GM21576 (cell line): ENCODE data around the gene ENOPH1.
"Not testable (repeated sequence)": the region's sequence is repeated elsewhere in the genome, so short reads cannot be mapped to it uniquely, and the experiment has no call there.

Source experiments
- ATAC-seq: cut with Tn5 transposase; IDR thresholded peaks from one replicate; pipeline ENCODE4 v1.9.1; 2021; ENCODE audit warnings: mild to moderate bottlenecking, moderate library complexity; ENCODE audit not compliant: unreplicated experiment

Gene ENOPH1

GRCh38 chr4:82467471-82467870, 37.1 kb downstream of the ENOPH1 start:
- ATAC-seq = no peak

- ATAC-seq = no peak
Measured at GRCh38 chr4:82469791-82470345, 39.5 kb downstream of the ENOPH1 start.

- not testable (repeated sequence) for ATAC-seq
Measured at GRCh38 chr4:82473080-82473479, 42.7 kb downstream of the ENOPH1 start.

- no peak for ATAC-seq
Measured at GRCh38 chr4:82473621-82474164, 43.3 kb downstream of the ENOPH1 start.

GRCh38 chr4:82475931-82476330, 45.5 kb downstream of the ENOPH1 start:
- not testable (repeated sequence) for ATAC-seq

GRCh38 chr4:82477469-82477868, 47.1 kb downstream of the ENOPH1 start:
- not testable (repeated sequence) for ATAC-seq

- ATAC-seq = no peak
Measured at GRCh38 chr4:82479562-82479961, 49.2 kb downstream of the ENOPH1 start.

- no peak for ATAC-seq
Measured at GRCh38 chr4:82480771-82481505, 50.5 kb downstream of the ENOPH1 start.

- no peak for ATAC-seq
Measured at GRCh38 chr4:82481506-82481840, 51.1 kb downstream of the ENOPH1 start.

- ATAC-seq = no peak
Measured at GRCh38 chr4:82482387-82482786, 52.0 kb downstream of the ENOPH1 start.

GRCh38 chr4:82484996-82485783, 54.8 kb downstream of the ENOPH1 start:
- no peak for ATAC-seq

- ATAC-seq = no peak
Measured at GRCh38 chr4:82489076-82489475, 58.7 kb downstream of the ENOPH1 start.

- no peak for ATAC-seq
Measured at GRCh38 chr4:82489987-82490386, 59.6 kb downstream of the ENOPH1 start.

GRCh38 chr4:82491251-82491960, 61.0 kb downstream of the ENOPH1 start:
- no peak for ATAC-seq

GRCh38 chr4:82493721-82494425, 63.5 kb downstream of the ENOPH1 start:
- ATAC-seq = no peak

- ATAC-seq = no peak
Measured at GRCh38 chr4:82495666-82496065, 65.3 kb downstream of the ENOPH1 start.

- no peak for ATAC-seq
Measured at GRCh38 chr4:82496349-82496748, 66.0 kb downstream of the ENOPH1 start.

GRCh38 chr4:82499738-82500434, 69.5 kb downstream of the ENOPH1 start:
- ATAC-seq = no peak

- ATAC-seq = no peak
Measured at GRCh38 chr4:82500435-82501153, 70.2 kb downstream of the ENOPH1 start.
